Measurements from ENCODE around the gene KAZN.

DNA sequence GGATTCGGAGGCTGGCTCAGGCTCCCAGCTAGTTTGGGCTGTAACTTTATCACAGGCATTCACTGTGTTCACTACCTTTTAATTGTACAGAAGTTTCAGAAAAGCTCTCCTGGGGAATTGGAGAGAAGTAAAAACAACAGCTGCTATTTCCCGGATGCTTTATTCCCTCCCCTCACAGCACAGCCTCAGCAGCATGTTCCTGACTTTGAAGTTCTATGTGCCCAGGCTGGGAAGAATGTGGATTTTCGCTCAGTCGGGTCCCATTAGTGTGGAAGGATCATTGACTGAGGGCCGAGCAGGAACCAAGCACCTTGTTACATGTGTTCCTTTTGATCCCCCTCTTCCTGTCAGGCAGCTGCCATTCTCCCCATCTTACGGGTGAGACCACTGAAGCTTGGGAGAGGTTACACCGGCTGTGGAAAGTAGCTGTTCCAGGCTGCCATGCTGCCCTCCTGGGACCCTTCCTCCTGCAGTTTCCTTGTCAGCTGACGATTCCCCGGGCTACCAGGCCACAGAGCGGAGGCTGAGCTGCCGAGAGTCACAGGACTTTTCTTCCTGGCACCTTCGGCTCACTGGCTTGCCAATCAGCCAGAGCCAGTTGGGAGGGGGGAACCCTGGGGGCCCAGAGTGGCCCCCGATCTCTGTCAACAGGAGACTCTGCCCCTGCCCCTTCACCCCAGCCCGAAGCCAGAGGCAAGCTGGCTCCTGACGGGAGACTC, 331.9 kb downstream of the KAZN start:
- TF ChIP-seq POLR2A (IDR thresholded peaks at IDR 0.05): no peak
- TF ChIP-seq, protein P1, sequence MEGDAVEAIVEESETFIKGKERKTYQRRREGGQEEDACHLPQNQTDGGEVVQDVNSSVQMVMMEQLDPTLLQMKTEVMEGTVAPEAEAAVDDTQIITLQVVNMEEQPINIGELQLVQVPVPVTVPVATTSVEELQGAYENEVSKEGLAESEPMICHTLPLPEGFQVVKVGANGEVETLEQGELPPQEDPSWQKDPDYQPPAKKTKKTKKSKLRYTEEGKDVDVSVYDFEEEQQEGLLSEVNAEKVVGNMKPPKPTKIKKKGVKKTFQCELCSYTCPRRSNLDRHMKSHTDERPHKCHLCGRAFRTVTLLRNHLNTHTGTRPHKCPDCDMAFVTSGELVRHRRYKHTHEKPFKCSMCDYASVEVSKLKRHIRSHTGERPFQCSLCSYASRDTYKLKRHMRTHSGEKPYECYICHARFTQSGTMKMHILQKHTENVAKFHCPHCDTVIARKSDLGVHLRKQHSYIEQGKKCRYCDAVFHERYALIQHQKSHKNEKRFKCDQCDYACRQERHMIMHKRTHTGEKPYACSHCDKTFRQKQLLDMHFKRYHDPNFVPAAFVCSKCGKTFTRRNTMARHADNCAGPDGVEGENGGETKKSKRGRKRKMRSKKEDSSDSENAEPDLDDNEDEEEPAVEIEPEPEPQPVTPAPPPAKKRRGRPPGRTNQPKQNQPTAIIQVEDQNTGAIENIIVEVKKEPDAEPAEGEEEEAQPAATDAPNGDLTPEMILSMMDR (IDR thresholded peaks at IDR 0.05): no peak
- TF ChIP-seq POLR2AphosphoS5 (IDR thresholded peaks at IDR 0.05): no peak
- TF ChIP-seq EP300 (IDR thresholded peaks at IDR 0.05): no peak
